Measurements from ENCODE around the gene AADACL4.

The AADACL4 gene

GRCh38 chr1:12714710-12715475 lies 71.0 kb downstream of the AADACL4 start:
- no peak for DNase-seq

DNA sequence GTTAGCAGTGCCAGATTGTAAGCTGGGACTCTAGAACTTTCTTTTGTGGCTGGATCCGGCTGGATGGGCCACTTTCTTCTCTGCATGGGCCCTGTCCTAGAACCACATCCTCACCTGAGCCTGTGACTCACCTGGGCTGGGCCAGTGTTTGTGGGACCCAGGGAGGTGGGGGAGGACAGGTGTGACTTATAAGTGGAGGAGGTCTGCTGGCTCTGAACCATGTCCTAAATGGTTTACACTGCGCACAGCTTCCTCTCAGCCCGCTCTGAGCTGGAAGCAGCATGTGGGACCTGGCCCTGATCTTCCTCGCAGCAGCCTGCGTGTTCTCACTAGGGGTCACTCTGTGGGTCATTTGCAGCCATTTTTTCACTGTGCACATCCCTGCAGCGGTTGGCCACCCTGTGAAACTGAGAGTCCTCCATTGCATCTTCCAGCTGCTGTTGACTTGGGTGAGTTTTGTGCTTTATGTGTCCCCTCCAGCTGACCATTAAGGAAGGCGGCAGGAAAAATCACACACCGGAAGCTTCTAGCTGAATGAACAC lies 72.1 kb downstream of the AADACL4 start, which contains the start of gene AADACL3:
Gene AADACL3 (plus strand): TSS at position 215 of the 542 bp plus-strand sequence. CDS start 67 bp downstream, at position 282.
- DNase-seq = no peak

Measured in CD4-positive, alpha-beta T cell treated with Interleukin-10 for 1 hour (primary cell).